GM21529 (cell line): ENCODE results near the gene EFCAB14.
"Not testable (repeated sequence)": the region's sequence is repeated elsewhere in the genome, so short reads cannot be mapped to it uniquely, and the experiment has no call there.

ENCODE experiments used
- ATAC-seq: cut with Tn5 transposase; IDR thresholded peaks from one replicate; pipeline ENCODE4 v1.9.1; 2021; ENCODE audit not compliant: unreplicated experiment

The EFCAB14 gene, protein sequence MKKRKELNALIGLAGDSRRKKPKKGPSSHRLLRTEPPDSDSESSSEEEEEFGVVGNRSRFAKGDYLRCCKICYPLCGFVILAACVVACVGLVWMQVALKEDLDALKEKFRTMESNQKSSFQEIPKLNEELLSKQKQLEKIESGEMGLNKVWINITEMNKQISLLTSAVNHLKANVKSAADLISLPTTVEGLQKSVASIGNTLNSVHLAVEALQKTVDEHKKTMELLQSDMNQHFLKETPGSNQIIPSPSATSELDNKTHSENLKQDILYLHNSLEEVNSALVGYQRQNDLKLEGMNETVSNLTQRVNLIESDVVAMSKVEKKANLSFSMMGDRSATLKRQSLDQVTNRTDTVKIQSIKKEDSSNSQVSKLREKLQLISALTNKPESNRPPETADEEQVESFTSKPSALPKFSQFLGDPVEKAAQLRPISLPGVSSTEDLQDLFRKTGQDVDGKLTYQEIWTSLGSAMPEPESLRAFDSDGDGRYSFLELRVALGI

DNA sequence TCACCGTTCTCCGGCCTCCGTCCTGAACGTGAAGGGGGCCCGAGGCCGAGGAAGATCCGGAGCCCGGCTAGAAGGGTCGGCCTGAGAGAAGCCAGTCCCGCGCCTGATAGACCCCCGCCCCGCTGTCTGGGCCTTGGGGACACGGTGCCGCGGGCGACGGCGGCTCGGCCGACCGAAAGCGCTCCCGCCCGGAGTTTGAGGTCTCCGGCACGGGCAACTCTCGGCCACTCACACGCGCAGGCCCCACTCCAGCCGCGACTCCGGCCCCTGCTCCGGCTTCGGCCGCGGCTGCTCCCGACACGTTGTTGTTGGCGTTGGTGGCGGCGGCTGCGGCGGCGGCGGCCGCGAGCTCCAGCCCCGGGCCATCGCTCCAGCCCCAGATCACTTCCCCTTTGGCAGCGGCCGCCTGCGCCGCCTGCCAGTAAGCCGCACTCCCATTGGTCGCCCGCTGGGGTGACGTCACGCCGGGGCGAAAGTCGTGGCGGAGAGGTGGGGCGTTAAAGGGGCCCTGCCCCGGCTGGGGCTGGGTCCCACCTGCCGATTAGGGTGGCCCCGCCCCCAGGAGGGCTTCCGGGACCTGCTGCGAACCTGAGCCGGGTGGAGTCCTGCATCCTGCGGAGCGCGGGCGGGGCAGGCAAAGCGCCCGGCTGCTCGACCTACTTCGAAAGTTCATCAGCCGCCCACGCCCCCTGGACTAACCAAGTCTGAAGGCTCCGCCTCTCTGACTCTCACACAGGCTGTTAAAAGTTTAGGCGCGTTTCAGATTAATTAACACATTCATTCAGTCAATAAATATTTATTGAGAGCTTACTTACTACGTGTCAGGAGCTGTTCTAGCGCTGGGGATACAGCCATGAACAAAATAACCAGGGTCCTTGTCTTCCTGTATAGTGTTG lies at the start of gene EFCAB14:
Gene EFCAB14 (minus strand): TSS at position 388 of the 896 bp plus-strand sequence. CDS start 1,027 bp downstream, outside the sequence.
- peak; percentile 96 for ATAC-seq

DNA sequence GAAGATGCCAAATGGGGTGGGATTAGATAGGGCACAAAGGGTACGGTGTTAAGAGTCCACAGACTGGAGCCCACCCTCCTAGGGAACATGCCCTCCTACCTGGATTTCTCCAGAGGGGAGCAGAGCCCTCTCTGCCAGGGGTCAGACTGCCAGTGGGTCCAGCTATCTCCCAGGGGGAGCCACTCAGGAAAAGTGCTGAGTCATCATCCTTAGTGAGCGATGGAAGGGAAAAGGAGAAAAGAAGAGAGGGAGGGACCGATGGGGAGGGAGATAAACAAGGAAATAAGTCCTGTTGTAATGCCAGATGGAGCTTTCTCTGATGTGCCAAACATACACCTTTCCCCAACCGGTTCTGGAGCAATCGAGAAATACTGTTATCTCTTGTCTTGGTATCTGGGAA lies 49.5 kb upstream of the EFCAB14 start:
- ATAC-seq: no peak

DNA sequence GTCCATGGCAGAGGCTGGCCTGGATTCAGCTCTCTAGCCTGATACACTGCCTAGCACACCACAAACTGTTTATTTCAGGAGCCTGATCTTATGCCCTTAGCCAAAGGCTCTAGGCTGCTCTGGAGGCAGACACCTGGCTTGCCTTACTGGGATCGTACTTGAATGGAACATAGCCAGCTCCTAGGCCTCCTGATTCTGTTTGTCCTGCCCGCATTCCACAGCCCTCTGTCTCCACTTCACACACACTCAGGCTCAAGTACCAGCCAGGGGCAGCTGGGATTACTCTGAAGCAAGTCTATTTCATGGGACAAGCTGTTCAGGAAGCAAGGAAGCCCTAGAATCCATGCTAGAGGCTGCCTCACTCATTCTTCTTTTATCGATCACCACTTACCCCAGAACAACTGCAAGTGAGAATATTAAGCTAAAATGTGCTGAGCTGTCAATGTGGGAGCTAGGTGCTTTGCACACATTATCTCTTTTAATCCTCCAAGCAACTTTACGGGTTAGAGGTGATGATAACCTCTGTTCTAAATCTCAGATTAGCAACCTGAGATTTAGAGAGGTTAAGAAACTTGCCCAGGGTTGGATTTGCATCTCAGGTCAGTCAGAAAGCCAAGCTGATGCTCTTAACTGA lies 48.9 kb upstream of the EFCAB14 start:
- ATAC-seq: no peak

DNA sequence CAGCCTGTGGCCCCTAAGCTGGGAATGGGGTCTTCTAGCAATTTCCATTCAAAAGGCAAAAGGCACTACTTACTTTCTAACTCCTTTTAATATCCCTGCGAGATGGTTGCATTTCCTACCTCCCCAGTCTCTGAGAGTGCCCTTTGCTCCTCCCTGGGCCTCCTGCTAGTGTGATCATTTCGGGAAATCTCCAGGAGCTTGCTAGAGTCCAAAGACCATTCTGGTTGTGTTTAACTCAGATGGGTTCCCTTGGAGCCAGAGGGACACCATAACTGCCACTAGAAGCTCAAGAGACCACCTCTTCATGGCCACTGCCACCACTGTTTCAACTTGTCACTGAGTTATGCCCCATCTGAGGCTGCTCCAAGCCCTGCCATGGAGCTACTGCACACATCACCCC lies 45.5 kb upstream of the EFCAB14 start:
- no peak for ATAC-seq

DNA sequence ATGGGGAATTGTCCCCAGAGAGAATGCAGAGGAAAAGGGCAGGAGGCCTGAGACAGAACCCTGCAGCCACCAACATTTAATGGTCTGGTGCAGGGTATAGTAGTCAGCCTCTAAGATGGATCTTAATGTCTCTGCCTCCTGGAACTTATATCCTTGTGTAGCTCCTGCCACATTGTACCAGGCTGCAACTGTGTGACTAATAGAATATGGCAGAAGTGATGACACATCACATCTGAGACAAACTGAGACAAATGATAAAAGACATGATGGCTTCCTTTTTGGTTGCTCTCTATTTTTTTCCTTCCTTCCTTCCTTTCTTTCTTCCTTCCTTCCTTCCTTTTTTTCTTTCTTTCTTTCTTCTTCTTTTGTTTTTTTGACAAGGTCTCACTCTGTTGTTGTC lies 42.8 kb upstream of the EFCAB14 start:
- no peak for ATAC-seq

DNA sequence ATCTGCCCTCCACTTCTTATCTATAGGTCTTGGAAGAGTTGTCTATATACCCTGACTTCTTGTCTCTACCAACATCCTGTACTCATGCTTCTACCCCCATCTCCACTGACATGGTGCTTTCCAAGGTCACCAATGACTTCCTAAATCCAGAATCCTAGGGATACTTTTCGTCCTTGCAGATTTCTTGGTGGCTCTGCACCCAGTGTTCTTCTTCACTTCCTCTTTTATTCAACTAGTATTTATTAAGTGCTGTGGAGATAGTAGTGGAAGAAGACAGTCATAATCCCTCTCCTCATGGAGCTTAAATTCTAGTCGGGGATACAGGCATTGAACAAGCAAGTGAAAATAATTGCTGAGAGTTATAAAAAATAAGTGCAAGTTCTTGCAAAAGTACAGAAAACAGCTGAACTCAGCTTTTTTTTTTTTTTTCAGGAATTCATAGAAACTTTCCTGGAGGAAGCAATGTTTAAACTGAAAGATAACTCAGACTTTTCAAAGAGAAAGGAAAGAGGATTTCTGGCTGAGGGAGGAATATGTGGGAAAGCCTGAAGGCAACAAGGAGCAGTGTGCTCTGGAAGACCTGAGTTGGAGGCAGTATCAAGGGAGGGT lies 41.7 kb upstream of the EFCAB14 start:
- no peak for ATAC-seq

DNA sequence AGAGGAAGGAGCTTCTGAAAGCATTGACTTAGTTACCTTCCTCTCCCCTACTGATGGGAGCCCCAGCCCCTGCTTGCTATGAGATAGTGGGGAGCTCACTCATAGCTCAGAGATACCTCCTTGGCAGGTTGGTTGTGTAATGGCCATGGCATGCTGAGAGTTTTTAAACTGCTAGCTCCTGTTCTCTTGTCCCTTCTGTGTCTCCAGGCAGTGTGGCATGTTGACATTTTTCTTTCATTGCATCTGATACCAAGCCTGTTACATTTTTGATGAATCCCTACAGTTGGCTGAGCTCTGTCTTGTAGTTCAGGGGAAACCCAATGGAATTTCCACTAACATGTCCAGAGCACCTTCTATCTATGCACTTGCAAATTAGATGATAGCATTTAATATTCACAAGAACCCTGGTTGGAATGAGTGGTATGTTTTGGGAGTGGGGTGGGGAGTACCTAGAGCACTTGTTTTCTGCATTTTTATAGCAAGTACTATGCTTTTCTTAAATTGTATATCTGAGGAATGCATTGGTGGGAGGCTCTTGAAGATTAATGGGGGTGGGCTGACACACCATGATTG lies 39.1 kb upstream of the EFCAB14 start:
- no peak for ATAC-seq

DNA sequence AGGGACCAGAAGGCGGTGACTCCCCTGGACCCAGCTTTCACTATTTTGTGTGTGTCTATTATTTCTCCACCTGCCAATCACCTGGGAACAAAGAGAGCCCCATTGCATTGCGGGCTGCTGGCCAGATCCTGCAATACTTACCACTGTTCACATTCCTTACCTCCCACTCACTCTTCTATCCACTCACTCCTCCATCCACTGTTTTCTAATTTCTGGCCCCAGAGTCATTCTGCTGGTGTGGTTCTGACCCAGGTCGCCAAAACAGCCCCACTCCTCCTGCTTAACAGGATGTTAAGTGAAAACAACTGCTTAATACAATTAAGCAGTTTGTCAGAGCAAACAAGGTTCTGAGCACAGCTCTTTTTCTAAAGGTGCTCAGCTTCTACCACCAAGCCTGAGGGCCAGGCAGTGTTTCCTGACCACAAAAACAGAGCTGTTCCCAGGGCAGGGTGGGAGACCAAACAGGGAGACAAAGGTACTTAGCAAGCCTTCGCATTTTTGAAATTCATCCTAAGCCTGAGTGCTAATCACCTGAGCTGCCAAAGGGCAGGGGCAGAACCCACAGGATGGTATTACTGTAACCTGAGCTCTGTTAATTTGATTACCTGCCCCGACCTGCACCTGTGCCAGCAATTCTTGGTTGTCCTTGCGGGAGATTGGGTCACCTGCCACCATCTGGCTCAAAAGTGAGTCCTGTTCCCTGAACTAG lies 38.5 kb upstream of the EFCAB14 start:
- ATAC-seq: no peak

DNA sequence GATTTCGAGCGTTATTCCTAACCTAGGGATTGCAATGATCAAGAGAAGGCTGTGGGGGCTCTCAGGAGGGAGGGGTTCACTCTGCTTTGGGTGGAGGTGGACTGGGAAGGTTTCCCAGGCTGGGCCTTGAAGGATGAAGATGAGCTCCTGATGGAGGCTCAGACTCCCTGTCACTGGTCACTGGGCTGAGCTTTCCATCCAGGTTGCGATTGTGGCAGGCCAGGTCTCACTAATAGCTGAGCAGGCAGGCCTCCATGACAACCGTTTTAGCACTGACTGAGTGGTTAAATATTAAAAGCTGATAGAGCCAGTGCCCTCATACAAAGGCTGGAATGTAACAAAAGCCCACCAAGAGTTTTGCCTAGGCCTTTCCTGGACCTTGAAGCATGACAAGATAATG lies 36.2 kb upstream of the EFCAB14 start:
- ATAC-seq: no peak

DNA sequence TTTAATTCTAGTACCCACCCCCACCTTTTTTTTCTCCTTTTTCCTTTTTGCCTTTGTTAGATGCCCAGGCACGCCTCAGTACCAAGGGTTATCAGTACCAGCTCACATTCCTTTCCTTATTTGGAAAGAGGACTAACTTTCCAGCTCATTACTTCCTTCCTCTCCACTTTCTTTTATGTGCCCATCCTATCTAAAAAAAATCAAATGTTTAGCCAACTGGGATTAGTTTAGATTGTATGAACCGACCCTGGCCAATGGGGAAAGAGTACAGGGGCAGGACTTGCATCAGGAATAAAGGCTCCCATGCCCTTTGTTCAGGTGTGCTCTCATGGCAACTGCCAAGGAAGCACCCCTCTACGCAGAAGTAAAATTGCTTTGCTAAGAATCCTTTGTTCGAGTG lies 35.8 kb upstream of the EFCAB14 start:
- not testable (repeated sequence) for ATAC-seq

DNA sequence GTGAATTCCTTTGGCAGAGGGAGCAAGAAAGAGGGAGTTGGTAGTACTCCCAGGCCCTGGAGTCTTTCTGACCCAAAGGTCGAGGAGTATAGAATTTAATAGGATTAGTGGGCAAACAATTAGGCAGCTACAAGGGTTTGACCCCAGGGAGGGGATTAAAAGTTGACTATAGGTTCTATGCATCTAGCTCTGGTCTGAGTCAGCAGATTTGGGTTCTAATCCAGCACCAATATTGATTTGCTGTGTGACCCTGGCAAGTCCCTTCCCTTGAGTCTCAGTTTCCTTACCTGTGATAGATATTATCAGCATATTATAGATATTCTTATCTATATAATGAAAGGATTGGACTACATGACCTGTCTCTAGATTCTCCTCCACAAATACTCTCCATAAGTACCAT lies 35.1 kb upstream of the EFCAB14 start:
- no peak for ATAC-seq

DNA sequence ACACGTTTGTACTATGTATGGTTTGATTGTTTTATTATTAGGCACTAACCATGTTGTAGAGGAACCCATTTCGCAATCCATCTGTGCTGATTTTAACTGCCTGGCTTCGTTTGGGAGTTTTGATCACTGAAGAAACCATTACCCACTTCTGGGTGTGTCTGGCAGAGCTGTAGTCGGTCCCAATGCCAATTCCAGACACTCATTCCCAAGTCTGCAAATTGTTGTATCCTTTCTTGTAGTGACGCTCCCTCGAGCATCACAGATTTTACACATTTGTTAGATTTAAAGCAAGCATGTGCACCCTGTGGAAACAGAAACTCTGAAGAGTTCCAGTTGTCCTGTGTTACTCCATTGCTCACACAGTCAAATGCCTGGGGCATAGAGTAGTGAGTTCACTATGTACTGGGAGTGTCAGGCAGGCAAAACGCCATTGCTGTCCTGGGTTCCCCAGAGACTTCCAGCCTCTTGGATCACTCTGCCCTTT lies 31.0 kb upstream of the EFCAB14 start:
- ATAC-seq: no peak

DNA sequence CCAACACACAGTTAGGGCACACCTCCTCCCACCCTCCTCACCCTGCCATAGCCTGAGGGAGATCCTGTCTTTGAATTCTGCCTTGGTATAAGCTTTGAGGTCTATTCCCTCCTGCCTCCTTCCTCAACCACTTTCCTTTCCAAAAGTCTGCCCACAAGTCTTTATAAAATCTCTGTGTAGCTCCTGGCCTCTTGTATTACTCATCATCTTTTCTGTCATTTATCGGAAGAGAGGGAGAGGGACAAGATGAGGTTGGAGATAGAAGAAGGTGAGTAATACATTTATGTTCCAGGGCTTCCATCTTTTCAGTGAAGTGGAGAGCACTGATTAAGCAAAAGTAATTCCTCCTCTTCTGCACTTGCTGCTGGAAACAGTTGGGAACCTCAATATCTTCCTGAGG lies 30.5 kb upstream of the EFCAB14 start:
- ATAC-seq: no peak

DNA sequence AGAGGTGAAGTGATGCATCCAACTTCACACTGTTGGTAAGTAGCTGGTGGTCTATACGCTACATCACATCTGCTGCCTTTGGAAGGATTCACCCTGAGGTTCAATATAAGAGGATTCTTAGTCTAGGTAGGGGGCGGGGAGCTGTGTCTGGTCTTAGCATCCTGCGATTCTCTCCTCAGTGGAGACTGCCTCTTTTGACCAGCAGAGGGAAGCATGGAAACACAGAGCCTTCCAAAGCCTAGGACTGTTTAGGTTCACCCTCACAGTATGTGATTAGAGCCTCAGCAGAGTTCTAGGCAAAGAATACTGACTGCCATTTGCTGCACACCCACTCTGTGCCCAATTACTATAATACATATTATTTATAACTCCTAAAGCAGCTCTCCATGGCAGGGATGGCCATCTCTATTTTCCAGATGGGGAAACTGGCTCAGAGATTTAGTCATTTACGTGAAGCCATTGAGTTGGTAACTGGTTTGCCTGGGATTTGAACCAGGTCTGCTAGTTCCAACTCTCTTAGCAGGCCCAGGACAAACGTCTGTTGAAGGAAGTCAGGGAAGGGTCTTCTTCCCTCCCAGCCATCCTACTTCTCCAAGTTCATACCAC lies 28.9 kb upstream of the EFCAB14 start:
- ATAC-seq: no peak

DNA sequence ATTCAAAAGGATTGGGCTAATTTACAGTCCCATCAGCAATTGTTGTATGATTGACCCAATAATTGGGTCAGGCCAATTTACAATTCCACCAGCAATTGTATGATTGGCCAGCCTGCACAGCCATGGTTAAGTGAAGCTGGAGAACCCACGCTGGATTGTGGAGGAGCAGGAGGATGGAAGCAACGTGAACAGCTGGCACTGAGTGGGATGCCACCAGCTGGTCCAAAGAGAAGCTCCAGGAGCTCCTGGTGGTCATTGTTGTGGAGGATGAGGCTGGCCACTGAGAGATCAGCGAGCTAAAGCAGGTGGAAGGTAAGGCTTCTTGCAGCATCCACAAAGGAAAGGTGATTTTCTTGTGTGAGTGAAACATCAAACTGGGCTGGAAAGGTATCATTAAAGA lies 23.2 kb upstream of the EFCAB14 start:
- ATAC-seq: no peak

DNA sequence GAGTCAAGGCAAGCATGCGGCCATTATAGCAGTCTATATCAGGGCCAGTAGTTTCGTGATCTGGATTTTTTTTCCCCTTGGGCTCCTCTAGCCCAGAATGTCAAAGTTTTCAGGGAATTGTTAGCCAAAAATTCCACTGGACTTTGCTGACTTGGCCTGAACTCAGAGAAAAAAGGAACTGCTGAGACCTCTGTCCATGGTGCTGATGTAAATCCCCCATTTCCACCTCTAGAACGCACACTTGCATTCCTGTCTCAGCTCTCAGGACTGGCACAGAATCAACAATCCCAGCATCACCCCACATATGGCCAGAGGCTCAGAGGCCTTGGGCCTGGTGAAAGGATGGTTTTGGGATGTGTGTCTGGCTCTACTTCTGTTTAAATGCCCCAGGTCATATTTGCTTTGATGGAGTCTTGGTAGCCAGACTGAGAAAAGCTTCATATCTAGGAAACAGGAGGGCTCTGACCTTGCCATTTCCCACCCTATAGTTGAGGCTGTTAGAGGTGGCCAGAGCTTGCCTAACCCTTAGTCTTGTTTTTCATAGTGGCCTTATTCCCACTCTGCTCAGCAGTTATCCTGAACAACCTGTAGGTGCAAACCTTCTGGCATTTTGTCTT lies 16.9 kb upstream of the EFCAB14 start:
- ATAC-seq: no peak

DNA sequence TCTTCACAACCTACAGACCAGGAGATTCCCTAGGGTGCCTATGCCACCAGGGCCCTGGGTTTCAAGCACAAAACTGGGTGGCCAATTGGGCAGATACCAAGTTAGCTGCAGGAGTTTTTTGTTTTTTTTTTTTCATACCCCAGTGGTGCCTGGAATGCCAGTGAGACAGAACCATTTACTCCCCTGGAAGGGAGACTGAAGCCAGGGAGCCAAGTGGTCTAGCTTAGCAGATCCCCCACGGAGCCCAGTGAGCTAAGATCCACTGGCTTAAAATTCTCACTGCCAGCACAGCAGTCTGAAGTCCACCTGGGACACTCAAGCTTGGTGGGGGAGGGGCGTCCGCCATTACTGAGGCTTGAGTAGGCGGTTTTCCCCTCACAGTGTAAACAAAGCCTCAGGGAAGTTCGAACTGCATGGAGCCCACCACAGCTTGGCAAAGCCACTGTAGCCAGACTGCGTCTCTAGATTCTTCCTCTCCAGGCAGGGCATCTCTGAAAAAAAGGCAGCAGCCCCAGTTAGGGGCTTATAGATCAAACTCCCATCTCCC lies 9.5 kb upstream of the EFCAB14 start:
- not testable (repeated sequence) for ATAC-seq

DNA sequence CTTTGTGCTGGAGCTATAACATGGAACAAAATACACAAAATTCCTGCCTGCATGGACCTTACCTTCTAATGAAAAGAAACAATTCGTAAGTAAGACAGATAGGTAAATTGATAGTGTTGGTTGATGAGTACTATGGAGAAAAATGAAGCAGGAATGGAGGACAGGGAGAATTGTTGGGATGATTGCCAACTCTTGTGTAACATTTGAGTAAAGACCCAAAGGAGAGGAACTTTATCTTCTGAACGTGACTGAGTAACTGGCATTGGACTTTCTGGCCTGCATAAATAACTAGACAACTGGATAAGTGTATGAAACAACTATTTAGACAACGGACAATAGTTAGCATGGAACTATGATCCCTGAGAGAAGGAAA lies 6.8 kb upstream of the EFCAB14 start:
- ATAC-seq: no peak
